KMS-11 (cell line): ENCODE data around the gene URGCP.

Source experiments
- H2AFZ ChIP-seq: fragments of 200-600 bp; sonication (generic); 2 replicates; pipeline ENCODE4 v1.6.1; 2016; ENCODE audit warnings: antibody characterized with exemption, mixed run types, low read depth
- H3K27ac ChIP-seq: fragments of 200-600 bp; sonication (generic); 2 replicates; pipeline ENCODE4 v1.6.1; 2016; ENCODE audit warnings: mild to moderate bottlenecking, mixed run types
- H3K27me3 ChIP-seq: fragments of 200-600 bp; sonication (generic); 2 replicates; pipeline ENCODE4 v1.6.1; 2017; ENCODE audit warnings: mild to moderate bottlenecking, low read depth, mixed run types, moderate library complexity; ENCODE audit not compliant: insufficient read depth
- H3K36me3 ChIP-seq: fragments of 200-600 bp; sonication (generic); 2 replicates; pipeline ENCODE4 v1.6.1; 2017; ENCODE audit warnings: mild to moderate bottlenecking, mixed run types; ENCODE audit not compliant: insufficient read depth
- H3K4me1 ChIP-seq: fragments of 200-600 bp; sonication (generic); 2 replicates; pipeline ENCODE4 v1.6.1; 2016; ENCODE audit warnings: mild to moderate bottlenecking, low read depth, mixed run types; ENCODE audit not compliant: poor library complexity, severe bottlenecking
- H3K4me2 ChIP-seq: fragments of 200-600 bp; sonication (generic); 2 replicates; pipeline ENCODE4 v1.7.0; 2016; ENCODE audit warnings: mild to moderate bottlenecking, mixed run types
- H3K4me3 ChIP-seq: fragments of 200-600 bp; sonication (generic); IDR thresholded peaks from 2 replicates; pipeline ENCODE4 v1.6.1; 2017; ENCODE audit warnings: low read depth, low read length, mixed read lengths; ENCODE audit not compliant: insufficient read depth
- H3K79me2 ChIP-seq: fragments of 200-600 bp; sonication (generic); 2 replicates; pipeline ENCODE4 v1.6.1; 2016; ENCODE audit warnings: low read depth, mixed run types; ENCODE audit not compliant: insufficient read depth
- H3K9ac ChIP-seq: fragments of 200-600 bp; sonication (generic); 2 replicates; pipeline ENCODE4 v1.6.1; 2016; ENCODE audit warnings: mild to moderate bottlenecking, mixed run types
- H4K20me1 ChIP-seq: fragments of 200-600 bp; sonication (generic); 2 replicates; pipeline ENCODE4 v1.6.1; 2016; ENCODE audit warnings: mild to moderate bottlenecking, mixed run types; ENCODE audit not compliant: insufficient read depth
- CTCF ChIP-seq: fragments of 200-600 bp; sonication (generic); conservative IDR thresholded peaks from 2 replicates; pipeline ENCODE4 v1.6.1; 2017; ENCODE audit warnings: low read depth, mild to moderate bottlenecking, antibody characterized with exemption, low read length, moderate library complexity, mixed read lengths

The URGCP gene

GRCh38 chr7:43856316-43856715 lies 50.1 kb downstream of the URGCP start:
- H3K4me3 ChIP-seq, result no peak overlapping the region
- H3K27me3 ChIP-seq, result no peaks in the 10 kb centered on the region
- no peak overlapping the region for H2AFZ ChIP-seq
- H3K79me2 ChIP-seq, result no peaks in the 10 kb centered on the region
- H3K4me2 ChIP-seq, result no peak overlapping the region
- H3K36me3 ChIP-seq, result no peaks in the 10 kb centered on the region
- peaks cover 19% of the 10 kb centered on the region for H3K4me1 ChIP-seq
- TF ChIP-seq CTCF, result no peak
- H4K20me1 ChIP-seq, result no peaks in the 10 kb centered on the region
- no peak overlapping the region for H3K9ac ChIP-seq
- no peak overlapping the region for H3K27ac ChIP-seq

GRCh38 chr7:43855176-43855575 lies 51.2 kb downstream of the URGCP start:
- Histone ChIP-seq H3K36me3 (no peaks in the 10 kb centered on the region), H3K27ac (no peak overlapping the region), H3K27me3 (no peaks in the 10 kb centered on the region), H3K4me1 (peaks cover 29% of the 10 kb centered on the region), H3K4me3 (no peak overlapping the region), H4K20me1 (no peaks in the 10 kb centered on the region), H3K4me2 (no peak overlapping the region), H3K9ac (no peak overlapping the region), H3K79me2 (no peaks in the 10 kb centered on the region), H2AFZ (no peak overlapping the region)
- TF ChIP-seq CTCF, result no peak

- Histone ChIP-seq H2AFZ (peak overlapping the region; percentile 10; the same call in 1 of the 2 replicates), H3K4me1 (peaks cover 52% of the 10 kb centered on the region), H4K20me1 (no peaks in the 10 kb centered on the region), H3K36me3 (no peaks in the 10 kb centered on the region), H3K79me2 (no peaks in the 10 kb centered on the region), H3K4me3 (no peak overlapping the region), H3K9ac (no peak overlapping the region), H3K27ac (peak overlapping the region; percentile 52; the same call in 1 of the 2 replicates), H3K27me3 (no peaks in the 10 kb centered on the region), H3K4me2 (peak overlapping the region; percentile 47; the same call in 1 of the 2 replicates)
- TF ChIP-seq CTCF, result no peak
Observed at GRCh38 chr7:43851805-43852204, 54.6 kb downstream of the URGCP start.

GRCh38 chr7:43850348-43851116 lies 55.9 kb downstream of the URGCP start:
- no peak overlapping the region for H3K9ac ChIP-seq
- H4K20me1 ChIP-seq, result no peaks in the 10 kb centered on the region
- H3K79me2 ChIP-seq, result no peaks in the 10 kb centered on the region
- H3K4me3 ChIP-seq, result no peak overlapping the region
- no peak for TF ChIP-seq CTCF
- H3K27ac ChIP-seq, result peak overlapping the region; percentile 52
- peak overlapping the region; percentile 47 for H3K4me2 ChIP-seq
- peak overlapping the region; percentile 15; the same call in 1 of the 2 replicates for H2AFZ ChIP-seq
- H3K27me3 ChIP-seq, result no peaks in the 10 kb centered on the region
- H3K4me1 ChIP-seq, result peaks cover 55% of the 10 kb centered on the region
- no peaks in the 10 kb centered on the region for H3K36me3 ChIP-seq
